GM21529 (cell line): ENCODE results near the gene NSMCE1.

Experiments used
- ATAC-seq: cut with Tn5 transposase; IDR thresholded peaks from one replicate; pipeline ENCODE4 v1.9.1; 2021; ENCODE audit not compliant: unreplicated experiment

The NSMCE1 gene

GRCh38 chr16:27232901-27233625, 35.5 kb downstream of the NSMCE1 start:
- ATAC-seq: no peak

GRCh38 chr16:27232061-27232900, 36.3 kb downstream of the NSMCE1 start:
- peak; percentile 47 for ATAC-seq

- no peak for ATAC-seq
Observed at GRCh38 chr16:27231692-27232060, 36.9 kb downstream of the NSMCE1 start.

- no peak for ATAC-seq
Observed at GRCh38 chr16:27230562-27231001, 38.0 kb downstream of the NSMCE1 start.

- ATAC-seq: no peak
Observed at GRCh38 chr16:27229891-27230470, 38.6 kb downstream of the NSMCE1 start.

GRCh38 chr16:27228621-27229501, 39.7 kb downstream of the NSMCE1 start:
- no peak for ATAC-seq

- ATAC-seq: no peak
Observed at GRCh38 chr16:27228045-27228444, 40.5 kb downstream of the NSMCE1 start.

- ATAC-seq: no peak
Observed at GRCh38 chr16:27226976-27227705, 41.4 kb downstream of the NSMCE1 start.

GRCh38 chr16:27226476-27226875, 42.1 kb downstream of the NSMCE1 start:
- no peak for ATAC-seq

- ATAC-seq: no peak
Observed at GRCh38 chr16:27225536-27226360, 42.8 kb downstream of the NSMCE1 start.

GRCh38 chr16:27224741-27225300, 43.8 kb downstream of the NSMCE1 start:
- ATAC-seq: no peak

GRCh38 chr16:27224271-27224737, 44.3 kb downstream of the NSMCE1 start:
- no peak for ATAC-seq

- no peak for ATAC-seq
Observed at GRCh38 chr16:27223701-27224100, 44.9 kb downstream of the NSMCE1 start.

GRCh38 chr16:27223226-27223610, 45.4 kb downstream of the NSMCE1 start:
- no peak for ATAC-seq

- no peak for ATAC-seq
Observed at GRCh38 chr16:27222249-27223225, 46.0 kb downstream of the NSMCE1 start.

- ATAC-seq: no peak
Observed at GRCh38 chr16:27221576-27222248, 46.9 kb downstream of the NSMCE1 start.

- no peak for ATAC-seq
Observed at GRCh38 chr16:27220991-27221390, 47.6 kb downstream of the NSMCE1 start.
